ENCODE measurements around the gene SIL1. TPM values are rescaled to one million over a fixed set of nuclear protein-coding genes. Genes with fewer than 3 reads are reported as not detected.
A peak's percentile ranks its signal among the peaks of the same experiment; 100 is the strongest.
"Not testable (repeated sequence)": the region's sequence is repeated elsewhere in the genome, so short reads cannot be mapped to it uniquely, and the experiment has no call there.

The SIL1 gene
- total RNA-seq, 1 donor from 2014 or later: 41.6 TPM

DNA sequence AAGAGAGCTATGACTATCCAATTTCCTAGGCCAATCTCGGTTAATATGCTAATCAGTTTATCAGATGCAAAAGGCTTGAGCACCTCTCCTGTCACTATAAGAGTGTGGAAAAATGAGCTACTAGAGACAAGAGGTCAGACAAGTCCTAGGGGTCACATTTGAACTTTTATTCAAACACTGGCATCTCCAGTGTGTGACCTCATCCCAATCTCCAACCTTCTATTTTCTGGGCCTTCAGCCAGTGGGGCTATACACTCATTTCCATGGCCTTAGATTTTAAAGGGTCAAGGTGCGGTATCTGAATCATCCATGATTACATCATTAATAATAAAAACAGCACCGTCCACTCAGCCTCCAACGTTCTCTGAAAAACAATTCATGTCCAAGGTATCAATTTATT lies 183.4 kb downstream of the SIL1 start:
- Mint-ChIP-seq H3K4me3 (ENCODE audit: unreplicated experiment) (no peak overlapping the region), H3K36me3 (ENCODE audit: low read depth, unreplicated experiment) (peaks cover 19% of the 10 kb centered on the region), H3K27me3 (ENCODE audit: low read depth, unreplicated experiment) (no peaks in the 10 kb centered on the region), H3K9me3 (ENCODE audit: unreplicated experiment) (no peaks in the 10 kb centered on the region), H3K27ac (ENCODE audit: unreplicated experiment) (no peak overlapping the region), H3K4me1 (ENCODE audit: low read depth, unreplicated experiment) (no peaks in the 10 kb centered on the region)
- no peak for TF ChIP-seq EZH2 (IDR thresholded peaks at IDR 0.05; ENCODE audit: insufficient read depth, low read length)
- TF ChIP-seq, protein P1, sequence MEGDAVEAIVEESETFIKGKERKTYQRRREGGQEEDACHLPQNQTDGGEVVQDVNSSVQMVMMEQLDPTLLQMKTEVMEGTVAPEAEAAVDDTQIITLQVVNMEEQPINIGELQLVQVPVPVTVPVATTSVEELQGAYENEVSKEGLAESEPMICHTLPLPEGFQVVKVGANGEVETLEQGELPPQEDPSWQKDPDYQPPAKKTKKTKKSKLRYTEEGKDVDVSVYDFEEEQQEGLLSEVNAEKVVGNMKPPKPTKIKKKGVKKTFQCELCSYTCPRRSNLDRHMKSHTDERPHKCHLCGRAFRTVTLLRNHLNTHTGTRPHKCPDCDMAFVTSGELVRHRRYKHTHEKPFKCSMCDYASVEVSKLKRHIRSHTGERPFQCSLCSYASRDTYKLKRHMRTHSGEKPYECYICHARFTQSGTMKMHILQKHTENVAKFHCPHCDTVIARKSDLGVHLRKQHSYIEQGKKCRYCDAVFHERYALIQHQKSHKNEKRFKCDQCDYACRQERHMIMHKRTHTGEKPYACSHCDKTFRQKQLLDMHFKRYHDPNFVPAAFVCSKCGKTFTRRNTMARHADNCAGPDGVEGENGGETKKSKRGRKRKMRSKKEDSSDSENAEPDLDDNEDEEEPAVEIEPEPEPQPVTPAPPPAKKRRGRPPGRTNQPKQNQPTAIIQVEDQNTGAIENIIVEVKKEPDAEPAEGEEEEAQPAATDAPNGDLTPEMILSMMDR (IDR thresholded peaks at IDR 0.05; ENCODE audit: insufficient read depth, low read depth, low read length): no peak
- Histone ChIP-seq H3K4me3 (ENCODE audit: insufficient read depth, low read depth, low read length) (no peak overlapping the region), H3K36me3 (ENCODE audit: insufficient read depth, low read length) (no peaks in the 10 kb centered on the region), H2AFZ (ENCODE audit: low read depth, low read length) (no peak overlapping the region), H3K4me1 (ENCODE audit: insufficient read depth, low read length) (peaks cover 15% of the 10 kb centered on the region), H3K27me3 (ENCODE audit: insufficient read depth, low read length) (no peaks in the 10 kb centered on the region), H3K4me2 (ENCODE audit: low read length) (peak overlapping the region; percentile 28), H3K79me2 (ENCODE audit: insufficient read depth, low read length) (no peaks in the 10 kb centered on the region), H4K20me1 (ENCODE audit: insufficient read depth, low read length) (no peaks in the 10 kb centered on the region), H3K27ac (ENCODE audit: low read depth, low read length) (no peak overlapping the region), H3K9ac (ENCODE audit: low read length) (no peak overlapping the region), H3K9me3 (ENCODE audit: insufficient read depth, low read depth, low read length) (no peaks in the 10 kb centered on the region)
- peak; percentile 88 for DNase-seq (ENCODE audit: low read depth)
- peak; percentile 78 for FAIRE-seq

DNA sequence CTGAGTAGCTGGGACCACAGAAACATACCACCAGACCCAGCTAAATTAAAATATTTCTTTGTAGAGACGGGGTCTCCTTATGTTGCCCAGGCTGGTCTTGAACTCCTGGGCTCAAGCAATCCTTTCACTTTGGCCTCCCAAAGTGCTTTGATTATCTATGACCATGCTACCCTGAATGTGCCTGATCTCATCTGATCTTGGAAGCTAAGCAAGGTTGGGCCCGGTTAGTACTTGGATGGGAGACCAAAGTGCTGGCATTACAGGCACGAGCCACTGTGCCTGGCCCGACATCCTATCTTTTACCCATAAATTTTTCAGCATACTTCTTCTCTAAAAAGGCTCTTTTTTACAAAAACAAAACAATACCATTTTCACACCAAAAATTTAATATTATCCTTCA lies 186.0 kb downstream of the SIL1 start:
- Mint-ChIP-seq H3K9me3 (ENCODE audit: unreplicated experiment) (no peaks in the 10 kb centered on the region), H3K27ac (ENCODE audit: unreplicated experiment) (no peak overlapping the region), H3K4me1 (ENCODE audit: low read depth, unreplicated experiment) (no peaks in the 10 kb centered on the region), H3K4me3 (ENCODE audit: unreplicated experiment) (no peak overlapping the region), H3K27me3 (ENCODE audit: low read depth, unreplicated experiment) (no peaks in the 10 kb centered on the region), H3K36me3 (ENCODE audit: low read depth, unreplicated experiment) (peaks cover 9% of the 10 kb centered on the region)
- TF ChIP-seq, protein P1 (IDR thresholded peaks at IDR 0.05; ENCODE audit: insufficient read depth, low read depth, low read length): no peak
- TF ChIP-seq EZH2 (IDR thresholded peaks at IDR 0.05; ENCODE audit: insufficient read depth, low read length): no peak
- Histone ChIP-seq H4K20me1 (ENCODE audit: insufficient read depth, low read length) (no peaks in the 10 kb centered on the region), H2AFZ (ENCODE audit: low read depth, low read length) (no peak overlapping the region), H3K27me3 (ENCODE audit: insufficient read depth, low read length) (no peaks in the 10 kb centered on the region), H3K9me3 (ENCODE audit: insufficient read depth, low read depth, low read length) (no peaks in the 10 kb centered on the region), H3K4me3 (ENCODE audit: insufficient read depth, low read depth, low read length) (no peak overlapping the region), H3K9ac (ENCODE audit: low read length) (no peak overlapping the region), H3K4me1 (ENCODE audit: insufficient read depth, low read length) (peaks cover 15% of the 10 kb centered on the region), H3K4me2 (ENCODE audit: low read length) (no peak overlapping the region), H3K27ac (ENCODE audit: low read depth, low read length) (no peak overlapping the region), H3K79me2 (ENCODE audit: insufficient read depth, low read length) (no peaks in the 10 kb centered on the region), H3K36me3 (ENCODE audit: insufficient read depth, low read length) (no peaks in the 10 kb centered on the region)
- DNase-seq (ENCODE audit: low read depth) (no peak), FAIRE-seq (no peak)

DNA sequence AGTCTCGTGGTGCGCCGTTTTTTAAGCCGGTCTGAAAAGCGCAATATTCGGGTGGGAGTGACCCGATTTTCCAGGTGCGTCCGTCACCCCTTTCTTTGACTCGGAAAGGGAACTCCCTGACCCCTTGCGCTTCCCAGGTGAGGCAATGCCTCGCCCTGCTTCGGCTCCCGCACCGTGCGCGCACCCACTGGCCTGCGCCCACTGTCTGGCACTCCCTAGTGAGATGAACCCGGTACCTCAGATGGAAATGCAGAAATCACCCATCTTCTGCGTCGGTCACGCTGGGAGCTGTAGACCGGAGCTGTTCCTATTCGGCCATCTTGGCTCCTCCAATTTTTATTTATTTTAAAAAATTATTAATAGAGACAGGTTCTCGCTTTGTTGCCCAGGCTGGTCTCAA lies 187.0 kb downstream of the SIL1 start:
- not testable (repeated sequence) for H3K4me2 ChIP-seq (ENCODE audit: low read length); H3K27ac Mint-ChIP-seq (ENCODE audit: unreplicated experiment); H3K36me3 Mint-ChIP-seq (ENCODE audit: low read depth, unreplicated experiment); H3K36me3 ChIP-seq (ENCODE audit: insufficient read depth, low read length); H3K79me2 ChIP-seq (ENCODE audit: insufficient read depth, low read length); DNase-seq (ENCODE audit: low read depth); H3K9me3 ChIP-seq (ENCODE audit: insufficient read depth, low read depth, low read length); H3K27me3 Mint-ChIP-seq (ENCODE audit: low read depth, unreplicated experiment); H4K20me1 ChIP-seq (ENCODE audit: insufficient read depth, low read length); H3K27me3 ChIP-seq (ENCODE audit: insufficient read depth, low read length); H2AFZ ChIP-seq (ENCODE audit: low read depth, low read length); H3K27ac ChIP-seq (ENCODE audit: low read depth, low read length); H3K9ac ChIP-seq (ENCODE audit: low read length); H3K9me3 Mint-ChIP-seq (ENCODE audit: unreplicated experiment); H3K4me1 Mint-ChIP-seq (ENCODE audit: low read depth, unreplicated experiment); FAIRE-seq; H3K4me3 ChIP-seq (ENCODE audit: insufficient read depth, low read depth, low read length)
- H3K4me3 Mint-ChIP-seq (ENCODE audit: unreplicated experiment): peak overlapping the region; percentile 78
- peaks cover 15% of the 10 kb centered on the region for H3K4me1 ChIP-seq (ENCODE audit: insufficient read depth, low read length)
